Neuronal stem cell (in vitro differentiated cells): ENCODE results near the gene RPS24.
"Not testable (repeated sequence)": the region's sequence is repeated elsewhere in the genome, so short reads cannot be mapped to it uniquely, and the experiment has no call there.

Experiments used
- DNase-seq: peaks from one replicate; pipeline ENCODE4 v3.0.0-alpha.2; 2013; ENCODE audit warnings: low spot score
- H2AFZ ChIP-seq: one replicate; pipeline ENCODE4 v1.6.1; 2013; ENCODE audit warnings: mild to moderate bottlenecking, low read length, inconsistent platforms
- H2AK5ac ChIP-seq: 2 replicates; pipeline ENCODE4 v1.6.1; 2013; ENCODE audit warnings: low read depth, mild to moderate bottlenecking, inconsistent platforms, low read length, moderate library complexity, mixed read lengths
- H2BK120ac ChIP-seq: 2 replicates; pipeline ENCODE4 v1.6.1; 2013; ENCODE audit warnings: low read depth, mild to moderate bottlenecking, inconsistent platforms, low read length, moderate library complexity, mixed read lengths
- H2BK12ac ChIP-seq: one replicate; pipeline ENCODE4 v1.6.1; 2013; ENCODE audit warnings: low read length, inconsistent platforms
- H2BK15ac ChIP-seq: 2 replicates; pipeline ENCODE4 v1.6.1; 2013; ENCODE audit warnings: mild to moderate bottlenecking, low read length, inconsistent platforms, mixed read lengths
- H2BK5ac ChIP-seq: one replicate; pipeline ENCODE4 v1.6.1; 2013; ENCODE audit warnings: inconsistent platforms, mild to moderate bottlenecking, low read length, moderate library complexity
- H3K14ac ChIP-seq: one replicate; pipeline ENCODE4 v1.6.1; 2013; ENCODE audit warnings: low read length, inconsistent platforms
- H3K18ac ChIP-seq: 2 replicates; pipeline ENCODE4 v1.6.1; 2013; ENCODE audit warnings: low read length, inconsistent platforms
- H3K23ac ChIP-seq: 2 replicates; pipeline ENCODE4 v1.6.1; 2013; ENCODE audit warnings: low read depth, mild to moderate bottlenecking, mixed read lengths, low read length, inconsistent platforms; ENCODE audit not compliant: poor library complexity
- H3K27ac ChIP-seq: replicated peaks from 3 replicates; pipeline ENCODE4 v1.5.1; 2013; ENCODE audit warnings: low read length, inconsistent platforms
- H3K27me3 ChIP-seq, 3 experiments: 2 replicates each; pipeline ENCODE4 v1.6.1; 2013; ENCODE audit warnings: low read length in 3 of 3, mild to moderate bottlenecking in 2 of 3, inconsistent platforms in 1 of 3, low read depth in 1 of 3, mixed read lengths in 1 of 3, moderate library complexity in 1 of 3; ENCODE audit not compliant: control insufficient read depth in 3 of 3, insufficient read depth in 3 of 3
- H3K36me3 ChIP-seq, 2 donors: replicated peaks in 1 of 2; 2 replicates each; pipeline ENCODE4 v1.6.1; 2013; ENCODE audit warnings: low read length in 2 of 2; ENCODE audit not compliant: control insufficient read depth in 2 of 2, insufficient read depth in 2 of 2
- H3K4ac ChIP-seq: 2 replicates; pipeline ENCODE4 v1.6.1; 2013; ENCODE audit warnings: inconsistent platforms, mild to moderate bottlenecking, low read length, moderate library complexity
- H3K4me1 ChIP-seq, 2 donors: 1 replicate in 1 of 2; 2 replicates in 1 of 2; pipeline ENCODE4 v1.6.1; 2013; ENCODE audit warnings: low read length in 2 of 2, low read depth in 1 of 2; ENCODE audit not compliant: control insufficient read depth in 2 of 2, insufficient read depth in 1 of 2
- H3K4me2 ChIP-seq: one replicate; pipeline ENCODE4 v1.6.1; 2013; ENCODE audit warnings: mild to moderate bottlenecking, low read length, inconsistent platforms; ENCODE audit not compliant: insufficient read depth, poor library complexity, severe bottlenecking
- H3K4me3 ChIP-seq, 2 donors: 2 replicates each; pipeline ENCODE4 v1.5.1; 2013; ENCODE audit warnings: low read length in 2 of 2, mild to moderate bottlenecking in 2 of 2, inconsistent platforms in 1 of 2, moderate library complexity in 1 of 2
- H3K79me1 ChIP-seq: one replicate; pipeline ENCODE4 v1.6.1; 2013; ENCODE audit warnings: low read depth, mild to moderate bottlenecking, inconsistent platforms, low read length, moderate library complexity
- H3K9ac ChIP-seq: one replicate; pipeline ENCODE4 v1.6.1; 2013; ENCODE audit warnings: mild to moderate bottlenecking, low read depth, low read length, inconsistent platforms; ENCODE audit not compliant: poor library complexity
- H3K9me3 ChIP-seq, 2 donors: replicated peaks in 1 of 2; 2 replicates each; pipeline versions ENCODE3 to v1.6.1; 2013; ENCODE audit warnings: low read length in 2 of 2, mild to moderate bottlenecking in 2 of 2, inconsistent platforms in 1 of 2, low read depth in 1 of 2, mixed read lengths in 1 of 2, moderate library complexity in 1 of 2; ENCODE audit not compliant: control insufficient read depth in 2 of 2, insufficient read depth in 1 of 2
- H4K8ac ChIP-seq: one replicate; pipeline ENCODE4 v1.6.1; 2013; ENCODE audit warnings: low read depth, mild to moderate bottlenecking, inconsistent platforms, low read length, moderate library complexity
- H4K91ac ChIP-seq: one replicate; pipeline ENCODE4 v1.6.1; 2013; ENCODE audit warnings: low read length, low read depth, mild to moderate bottlenecking, inconsistent platforms; ENCODE audit not compliant: poor library complexity
- WGBS, 2 donors: extraction: QIAGEN DNeasy Blood & Tissue Kit; methylation state at CpG; one replicate each; pipeline ENCODE4 v1.1.7; 2013; ENCODE audit warnings: missing lambda C conversion rate in 2 of 2, mixed read lengths in 1 of 2; ENCODE audit not compliant: insufficient read length in 2 of 2, insufficient replicate concordance in 1 of 2; ENCODE audit errors: extremely low coverage in 2 of 2; 5-methylcytosine and 5-hydroxymethylcytosine counted together

Gene RPS24

DNA sequence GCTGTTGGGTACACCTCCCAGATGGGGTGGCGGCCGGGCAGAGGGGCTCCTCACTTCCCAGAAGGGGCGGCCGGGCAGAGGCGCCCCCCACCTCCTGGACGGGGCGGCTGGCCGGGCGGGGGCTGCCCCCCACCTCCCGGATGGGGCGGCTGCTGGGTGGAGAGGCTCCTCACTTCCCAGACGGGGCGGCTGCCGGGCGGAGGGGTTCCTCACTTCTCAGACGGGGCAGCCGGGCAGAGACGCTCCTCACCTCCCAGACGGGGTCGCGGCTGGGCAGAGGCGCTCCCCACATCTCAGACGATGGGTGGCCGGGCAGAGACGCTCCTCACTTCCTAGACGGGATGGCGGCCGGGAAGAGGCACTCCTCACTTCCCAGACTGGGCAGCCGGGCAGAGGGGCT is 42.1 kb downstream of the RPS24 start:
- not testable (repeated sequence) for H3K27ac ChIP-seq, H2BK5ac ChIP-seq, H3K36me3 ChIP-seq, H3K14ac ChIP-seq, H2AK5ac ChIP-seq, H3K4me1 ChIP-seq, H3K9ac ChIP-seq, H3K4me3 ChIP-seq, H3K18ac ChIP-seq, H2BK12ac ChIP-seq, H4K8ac ChIP-seq, H2BK15ac ChIP-seq, H3K23ac ChIP-seq, H3K4ac ChIP-seq, DNase-seq, H2AFZ ChIP-seq, H4K91ac ChIP-seq, H2BK120ac ChIP-seq, H3K4me2 ChIP-seq, H3K79me1 ChIP-seq, H3K9me3 ChIP-seq
- WGBS, 2 donors = no CpG with 5 or more reads among the region's 29 CpGs
- peaks cover 0 to 14% (median 0%) of the 10 kb centered on the region in 3 experiments for H3K27me3 ChIP-seq

DNA sequence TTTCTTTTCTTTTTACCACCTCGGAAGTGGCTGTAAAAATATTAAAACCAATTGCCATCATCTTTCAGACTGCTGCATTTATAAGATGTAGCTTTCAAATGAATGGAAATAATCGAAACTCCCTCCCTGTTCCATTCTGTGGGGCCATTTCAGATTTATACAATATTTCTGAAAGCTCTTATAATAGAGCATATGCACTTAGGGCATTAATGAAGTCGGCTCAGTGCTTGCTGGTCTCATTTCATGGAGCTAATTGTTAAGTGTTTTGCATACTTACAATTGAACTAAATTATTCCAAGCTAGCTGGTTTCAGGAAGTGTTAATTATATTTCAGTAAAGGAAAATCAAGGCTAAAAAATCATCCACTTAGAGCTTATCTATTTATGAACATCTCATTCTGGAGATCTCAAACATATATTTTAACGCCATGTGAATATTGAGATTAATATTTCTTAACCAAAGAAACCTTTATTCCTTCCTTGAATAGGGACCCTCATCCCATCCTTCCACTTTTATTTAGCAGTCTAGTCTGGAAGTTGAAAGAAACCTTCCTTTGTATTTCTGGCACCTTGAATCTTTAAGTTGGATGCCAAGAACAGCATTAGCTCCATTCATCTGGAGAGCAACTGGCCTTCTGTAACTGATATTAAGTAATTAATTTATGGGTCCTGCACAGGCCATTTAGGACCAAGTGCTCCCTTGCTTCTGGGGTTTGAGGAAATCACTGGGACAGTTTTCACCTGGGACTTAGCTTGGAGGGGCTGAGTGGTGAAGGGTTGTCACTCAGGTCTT is 45.1 kb downstream of the RPS24 start:
- H3K4me2 ChIP-seq = no peak overlapping the region
- H2BK5ac ChIP-seq = no peak overlapping the region
- H3K79me1 ChIP-seq = no peaks in the 10 kb centered on the region
- no peak overlapping the region for H3K18ac ChIP-seq
- H3K36me3 ChIP-seq = no peaks in the 10 kb centered on the region
- no CpG with 5 or more reads among the region's 4 CpGs for WGBS, 2 donors
- H3K23ac ChIP-seq = no peak overlapping the region
- no peak overlapping the region for H2BK12ac ChIP-seq
- no peak overlapping the region for H2BK15ac ChIP-seq
- no peak overlapping the region for H3K4ac ChIP-seq
- peaks cover 0 to 4% of the 10 kb centered on the region in 2 donors for H3K9me3 ChIP-seq
- no peaks in the 10 kb centered on the region for H3K4me1 ChIP-seq
- no peak overlapping the region for H3K4me3 ChIP-seq
- H2AK5ac ChIP-seq = no peak overlapping the region
- H2AFZ ChIP-seq = no peak overlapping the region
- H2BK120ac ChIP-seq = no peak overlapping the region
- no peak overlapping the region for H4K91ac ChIP-seq
- no peak for DNase-seq
- H3K9ac ChIP-seq = no peak overlapping the region
- H3K27me3 ChIP-seq = peaks cover 0 to 15% (median 0%) of the 10 kb centered on the region in 3 experiments
- H3K27ac ChIP-seq = no peak overlapping the region
- H3K14ac ChIP-seq = no peak overlapping the region
- H4K8ac ChIP-seq = no peak overlapping the region

DNA sequence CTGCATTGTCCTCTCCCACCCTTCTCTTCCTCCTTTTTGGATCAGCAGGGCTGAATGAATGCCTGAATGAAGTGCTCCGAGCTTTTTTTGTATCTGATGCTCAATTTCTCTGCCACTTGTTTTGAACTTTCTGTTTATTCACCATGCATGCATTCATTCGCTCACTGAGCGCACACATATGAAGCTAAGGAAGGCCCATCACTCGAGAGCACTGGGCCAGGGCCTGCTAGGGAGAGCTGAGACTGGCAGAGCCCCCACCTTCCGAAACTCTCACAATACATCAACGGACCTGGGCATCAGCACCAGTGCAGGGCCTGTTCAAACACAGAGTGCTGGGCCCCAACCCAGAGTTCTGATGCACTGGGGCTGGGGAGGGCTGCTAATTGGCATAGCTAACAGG is 45.7 kb downstream of the RPS24 start:
- peaks cover 0 to 15% (median 0%) of the 10 kb centered on the region in 3 experiments for H3K27me3 ChIP-seq
- no peaks in the 10 kb centered on the region for H3K4me1 ChIP-seq
- no peak overlapping the region for H2BK15ac ChIP-seq
- no peak overlapping the region for H3K27ac ChIP-seq
- WGBS, 2 donors = no CpG with 5 or more reads among the region's 6 CpGs
- no peak overlapping the region for H4K8ac ChIP-seq
- no peak overlapping the region for H3K18ac ChIP-seq
- H2AK5ac ChIP-seq = no peak overlapping the region
- no peak overlapping the region for H3K14ac ChIP-seq
- H3K4me2 ChIP-seq = no peak overlapping the region
- no peak overlapping the region for H2BK120ac ChIP-seq
- H2BK12ac ChIP-seq = no peak overlapping the region
- H3K4ac ChIP-seq = no peak overlapping the region
- H2BK5ac ChIP-seq = no peak overlapping the region
- H3K79me1 ChIP-seq = no peaks in the 10 kb centered on the region
- no peak overlapping the region for H3K23ac ChIP-seq
- no peak overlapping the region for H3K4me3 ChIP-seq
- H3K9me3 ChIP-seq = peaks cover 0 to under 1% of the 10 kb centered on the region in 2 donors
- no peak overlapping the region for H2AFZ ChIP-seq
- no peak overlapping the region for H3K9ac ChIP-seq
- no peaks in the 10 kb centered on the region for H3K36me3 ChIP-seq
- H4K91ac ChIP-seq = no peak overlapping the region
- DNase-seq = no peak

DNA sequence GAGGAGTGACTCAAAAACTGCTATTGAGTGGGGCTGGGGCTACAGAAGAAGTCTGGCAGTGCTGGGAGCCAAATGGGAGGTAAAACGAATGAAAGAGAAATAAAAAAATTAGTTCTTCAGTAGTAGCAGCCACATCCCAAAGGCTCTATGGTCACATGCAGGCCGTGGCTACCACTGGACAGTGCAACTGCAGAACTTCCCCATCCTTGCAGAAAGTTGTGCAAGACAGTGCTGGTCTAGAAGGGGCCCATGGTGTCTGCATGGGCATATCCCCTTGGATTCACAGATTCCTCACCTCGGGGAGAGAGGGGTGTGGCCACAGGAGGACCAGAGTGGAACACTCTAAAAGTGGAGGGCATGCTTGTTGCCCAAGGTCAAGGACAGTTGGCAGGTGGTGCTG is 47.6 kb downstream of the RPS24 start:
- WGBS, 2 donors = no CpG with 5 or more reads among the region's 3 CpGs
- no peak overlapping the region for H3K4me2 ChIP-seq

More for the DNA sequence above, 47.6 kb downstream of the RPS24 start:
- Histone ChIP-seq H4K8ac (no peak overlapping the region), H3K79me1 (no peaks in the 10 kb centered on the region), H2AFZ (no peak overlapping the region), H2BK5ac (no peak overlapping the region), H3K27me3 (peaks cover 0 to 15% (median 0%) of the 10 kb centered on the region in 3 experiments), H3K14ac (no peak overlapping the region), H3K4ac (no peak overlapping the region), H2BK15ac (no peak overlapping the region), H3K27ac (no peak overlapping the region), H3K9ac (peak overlapping the region; percentile 53), H4K91ac (no peak overlapping the region), H3K23ac (no peak overlapping the region), H3K4me3 (no peak overlapping the region), H2BK12ac (no peak overlapping the region), H2AK5ac (no peak overlapping the region), H3K4me1 (no peaks in the 10 kb centered on the region), H3K18ac (no peak overlapping the region), H3K36me3 (no peaks in the 10 kb centered on the region), H2BK120ac (no peak overlapping the region), H3K9me3 (no peaks in the 10 kb centered on the region)
- no peak for DNase-seq
